HepG2 (cell line): ENCODE results near the gene CSF3R. TPM values are rescaled to one million over a fixed set of nuclear protein-coding genes. Genes with fewer than 3 reads are reported as not detected.

Experiments
- ATAC-seq: fragments of 200-7000 bp; cut with Tn5 transposase; 3 replicates; pipeline ENCODE4 v1.9.1; 2020; ENCODE audit warnings: mild to moderate bottlenecking, moderate library complexity
- BruUV-seq: library from RNA; stranded (reverse); fragments of 400-500 nt; replicated peaks from 2 replicates; lab custom pipeline; 2021; lab: Mats Ljungman, UMichigan
- CTCF ChIA-PET: fragments of 300-600 bp; formaldehyde crosslinking; extraction: SDS; loops from one replicate; lab custom pipeline; 2021; ENCODE audit warnings: low total read pairs, inconsistent platforms, low intra/inter-chr PET ratio; lab: Yijun Ruan, JAX
- POLR2A ChIA-PET: fragments of 350-600 bp; sonication (Branson Sonifier 250); formaldehyde crosslinking; loops from one replicate; lab custom pipeline; 2020; ENCODE audit warnings: antibody characterized with exemption, inconsistent platforms; lab: Yijun Ruan, JAX
- DNase-seq: peaks from one replicate; pipeline ENCODE4 v3.0.0-alpha.2; 2015; ENCODE audit warnings: low spot score
- FAIRE-seq: peaks from 3 replicates; lab custom pipeline; 2011; peaks lifted over from hg19 to GRCh38; lab: Jason Lieb, UNC
- H2AFZ ChIP-seq: one replicate; pipeline ENCODE4 v1.6.1; 2011; ENCODE audit warnings: low read length, inconsistent platforms
- H3K27ac ChIP-seq: fragments of 300-600 bp; 3 replicates; pipeline ENCODE4 v1.8.0; 2011; ENCODE audit warnings: mixed run types, mild to moderate bottlenecking, mixed read lengths, low read length, inconsistent platforms; ENCODE audit not compliant: insufficient read depth; ENCODE audit errors: extremely low read length
- H3K27me3 ChIP-seq, 2 experiments: fragments of 200-600 bp in 1 of 2; 2 replicates in 1 of 2; 3 replicates in 1 of 2; pipeline versions ENCODE4 v1.6.0 to v1.8.0; 2011; ENCODE audit warnings: low read length in 2 of 2, mild to moderate bottlenecking in 2 of 2, moderate library complexity in 2 of 2, inconsistent platforms in 1 of 2; ENCODE audit not compliant: insufficient read depth in 2 of 2, control insufficient read depth in 1 of 2
- H3K36me3 ChIP-seq, 2 experiments: fragments of 200-600 bp in 1 of 2; replicated peaks in 1 of 2; 2 replicates in 1 of 2; 3 replicates in 1 of 2; pipeline versions ENCODE4 v1.5.1 to v1.8.0; 2011; ENCODE audit warnings: low read length in 2 of 2, inconsistent platforms in 1 of 2; ENCODE audit not compliant: insufficient read depth in 2 of 2, control insufficient read depth in 1 of 2
- H3K4me1 ChIP-seq: 2 replicates; pipeline ENCODE4 v1.5.1; 2012; ENCODE audit warnings: low read length, inconsistent platforms; ENCODE audit not compliant: insufficient read depth
- H3K4me2 ChIP-seq: 2 replicates; pipeline ENCODE4 v1.6.0; 2011; ENCODE audit warnings: low read depth, low read length, inconsistent platforms
- H3K4me3 ChIP-seq, 3 experiments: fragments of 200-600 bp in 1 of 3; sonication (generic), shearing (Covaris generic) in 1 of 3; replicated peaks in 1 of 3; 2 replicates each; pipeline ENCODE4 v1.5.1; 2011 to 2016; ENCODE audit warnings: low read length in 3 of 3, inconsistent platforms in 2 of 3, low read depth in 2 of 3, mild to moderate bottlenecking in 2 of 3, control low read depth in 1 of 3, mixed read lengths in 1 of 3; ENCODE audit not compliant: insufficient read depth in 1 of 3
- H3K79me2 ChIP-seq: one replicate; pipeline ENCODE4 v1.6.1; 2011; ENCODE audit warnings: low read length, inconsistent platforms; ENCODE audit not compliant: insufficient read depth
- H3K9ac ChIP-seq: 2 replicates; pipeline ENCODE4 v1.6.0; 2011; ENCODE audit warnings: mild to moderate bottlenecking, low read depth, low read length, inconsistent platforms; ENCODE audit not compliant: insufficient read depth
- H3K9me3 ChIP-seq: 2 replicates; pipeline ENCODE4 v1.5.1; 2012; ENCODE audit warnings: mild to moderate bottlenecking, low read length
- H4K20me1 ChIP-seq: 2 replicates; pipeline ENCODE4 v1.6.0; 2011; ENCODE audit warnings: inconsistent platforms, mild to moderate bottlenecking, low read length, moderate library complexity; ENCODE audit not compliant: insufficient read depth
- ZFP62 ChIP-seq: sonication (generic); formaldehyde crosslinking; IDR thresholded peaks from 2 replicates; pipeline ENCODE4 v1.4.0; 2020; ENCODE audit warnings: missing genetic modification reagents
- ZNF17 ChIP-seq: sonication (generic); formaldehyde crosslinking; IDR thresholded peaks from 2 replicates; pipeline ENCODE4 v1.5.0; 2020; ENCODE audit warnings: mild to moderate bottlenecking, missing genetic modification reagents
- ZNF281 ChIP-seq: sonication (generic); formaldehyde crosslinking; IDR thresholded peaks from 2 replicates; pipeline ENCODE4 v1.4.0; 2020; ENCODE audit warnings: missing genetic modification reagents, borderline replicate concordance
- WGBS: methylation state at CpG from one replicate; pipeline ENCODE4 v1.1.6; 2017; ENCODE audit warnings: low lambda C conversion rate; 5-methylcytosine and 5-hydroxymethylcytosine counted together
- in situ Hi-C: cut with HindIII; loops from 2 replicates; pipeline ENCODE4 v1.10.0; 2017; ENCODE audit warnings: low pct_unique_long_range_greater_than_20kb; ENCODE audit not compliant: extremely low pct_ligation_motif_present
- intact Hi-C: fragments of 100-400 bp; cut with micrococcal nuclease; formaldehyde crosslinking; loops from one replicate; pipeline ENCODE4 v1.10.0; 2022; ENCODE audit not compliant: unreplicated experiment
- polyA plus RNA-seq, 8 experiments: library from polyadenylated mRNA; depleted of rRNA in 3 of 8; stranded (reverse) in 7 of 8; unstranded in 1 of 8; fragments of >200 nt; fragmentation: Illumina TruSeq in 4 of 8; extraction: Trizol in 4 of 8; gene quantifications; 2 replicates each; pipeline versions ENCODE4 v1.2.1 to v1.2.3, GENCODE V29; 2011 to 2016; ENCODE audit warnings: low read depth in 4 of 8, missing spikeins in 1 of 8, mixed read lengths in 1 of 8; ENCODE audit not compliant: insufficient read depth in 1 of 8
- total RNA-seq, 5 experiments: library from RNA; depleted of rRNA; stranded (reverse); fragments of >200 nt; fragmentation: Illumina TruSeq; extraction: Trizol; gene quantifications; 2 replicates each; pipeline ENCODE4 v1.2.3, GENCODE V29; 2016; ENCODE audit warnings: low read depth in 1 of 5
- TF ChIP-seq, protein P1 (sequence below): sonication (generic); formaldehyde crosslinking; IDR thresholded peaks from 2 replicates; pipeline ENCODE4 v1.5.0; 2020; ENCODE audit warnings: missing genetic modification reagents

Gene CSF3R
- total and polyA plus RNA-seq, 2 of the 13 experiments (the other 11 are each of a cell fraction or from before 2014, with no cell fraction given) = 11.9 to 28.8 TPM

DNA sequence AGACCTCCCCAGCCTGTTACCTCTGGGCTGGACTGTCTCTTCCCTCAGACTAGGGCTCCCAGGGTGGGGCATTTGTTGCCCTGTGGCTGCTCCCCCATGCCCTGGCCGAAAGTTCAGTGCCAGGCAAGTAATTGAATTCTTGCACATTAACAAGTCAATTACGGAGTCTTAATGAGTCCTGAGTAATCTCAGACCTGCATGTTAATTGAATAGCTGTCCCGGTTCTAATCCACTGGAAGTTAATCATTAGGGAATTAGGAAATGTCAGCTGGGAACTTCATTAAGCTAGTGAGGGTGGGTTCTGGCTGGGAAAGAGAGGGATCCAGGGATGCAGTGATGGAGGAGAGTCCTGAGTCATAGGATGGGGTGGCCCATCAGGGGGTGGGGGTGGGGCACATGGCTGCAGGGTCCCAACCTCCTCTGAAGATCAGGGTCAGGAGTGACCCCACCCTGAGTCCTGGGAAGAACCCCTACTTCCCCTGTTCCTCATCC lies 47.1 kb upstream of the CSF3R start:
- Histone ChIP-seq H3K79me2 (no peaks in the 10 kb centered on the region), H2AFZ (no peak overlapping the region), H3K27me3 (peaks cover 0 to 20% of the 10 kb centered on the region in 2 experiments; a peak in 3 of 5 replicates), H4K20me1 (no peaks in the 10 kb centered on the region), H3K9me3 (no peaks in the 10 kb centered on the region), H3K4me3 (no peak overlapping the region), H3K4me1 (no peaks in the 10 kb centered on the region), H3K4me2 (no peak overlapping the region), H3K27ac (no peak overlapping the region), H3K36me3 (no peaks in the 10 kb centered on the region), H3K9ac (no peak overlapping the region)
- FAIRE-seq (no peak), ATAC-seq (no peak), DNase-seq (no peak)
- intact Hi-C loops (no loop called here), in situ Hi-C loops (no loop called here)
- no peak for TF ChIP-seq ZFP62 (CRISPR knock-in tag)
- TF ChIP-seq, protein P1, sequence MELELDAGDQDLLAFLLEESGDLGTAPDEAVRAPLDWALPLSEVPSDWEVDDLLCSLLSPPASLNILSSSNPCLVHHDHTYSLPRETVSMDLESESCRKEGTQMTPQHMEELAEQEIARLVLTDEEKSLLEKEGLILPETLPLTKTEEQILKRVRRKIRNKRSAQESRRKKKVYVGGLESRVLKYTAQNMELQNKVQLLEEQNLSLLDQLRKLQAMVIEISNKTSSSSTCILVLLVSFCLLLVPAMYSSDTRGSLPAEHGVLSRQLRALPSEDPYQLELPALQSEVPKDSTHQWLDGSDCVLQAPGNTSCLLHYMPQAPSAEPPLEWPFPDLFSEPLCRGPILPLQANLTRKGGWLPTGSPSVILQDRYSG (CRISPR knock-in tag) = no peak
- TF ChIP-seq ZNF281 = no peak
- no peak for TF ChIP-seq ZNF17
- POLR2A ChIA-PET = no interaction called here
- BruUV-seq = no TSS peak
- CTCF ChIA-PET = no interaction called here
- 10% methylated on average over 3 of the region's 3 CpGs for WGBS
